HG02798 (cell line): ENCODE data around the gene GNPAT.

ENCODE experiments used
- ATAC-seq: cut with Tn5 transposase; IDR thresholded peaks from one replicate; pipeline ENCODE4 v1.9.1; 2021; ENCODE audit warnings: mild to moderate bottlenecking; ENCODE audit not compliant: unreplicated experiment, poor library complexity

Gene GNPAT

DNA sequence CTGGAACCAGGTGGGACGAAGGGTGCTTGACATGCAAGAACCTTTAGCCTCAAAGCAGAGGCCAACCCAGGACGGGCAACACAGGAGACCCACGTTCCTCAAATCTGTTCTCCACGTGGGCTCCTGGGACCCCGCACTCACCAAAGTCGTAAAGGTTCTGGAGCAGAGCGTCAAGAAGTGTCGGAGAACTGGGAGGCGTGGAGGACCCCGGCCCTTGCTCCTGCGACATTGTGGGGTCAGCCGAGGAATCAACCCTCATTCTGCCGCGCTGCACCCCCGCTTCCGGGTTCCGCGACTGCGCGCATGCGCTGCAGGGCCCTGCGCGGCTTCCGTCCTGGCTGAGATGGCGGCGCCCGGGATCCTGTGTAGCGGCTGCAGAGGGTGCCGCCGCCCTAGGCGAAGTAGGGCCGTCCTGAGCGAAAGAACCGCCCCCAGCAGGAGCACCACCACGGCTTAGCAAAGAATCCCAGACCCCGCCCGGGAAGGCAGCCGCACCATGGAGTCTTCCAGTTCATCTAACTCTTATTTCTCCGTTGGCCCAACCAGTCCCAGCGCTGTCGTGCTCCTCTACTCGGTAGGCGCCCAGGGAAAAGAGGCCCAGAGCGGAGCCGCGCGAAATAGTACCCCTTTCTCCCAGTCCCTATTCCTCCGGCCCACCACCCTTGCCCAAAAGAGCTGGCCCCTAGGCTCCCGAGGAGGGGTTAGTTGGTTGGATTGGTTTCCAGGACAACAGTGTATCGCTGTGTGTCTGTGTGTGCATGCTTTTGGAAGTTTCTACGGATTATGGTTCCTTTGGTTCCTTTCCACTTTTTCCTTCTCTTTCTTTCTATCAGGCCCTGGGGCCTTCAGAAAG is at the start of gene GNPAT:
GNPAT (plus strand) TSS at position 330 of the 853 bp plus-strand sequence; CDS start at position 497, 167 bp downstream.
- peak; percentile 97 for ATAC-seq

DNA sequence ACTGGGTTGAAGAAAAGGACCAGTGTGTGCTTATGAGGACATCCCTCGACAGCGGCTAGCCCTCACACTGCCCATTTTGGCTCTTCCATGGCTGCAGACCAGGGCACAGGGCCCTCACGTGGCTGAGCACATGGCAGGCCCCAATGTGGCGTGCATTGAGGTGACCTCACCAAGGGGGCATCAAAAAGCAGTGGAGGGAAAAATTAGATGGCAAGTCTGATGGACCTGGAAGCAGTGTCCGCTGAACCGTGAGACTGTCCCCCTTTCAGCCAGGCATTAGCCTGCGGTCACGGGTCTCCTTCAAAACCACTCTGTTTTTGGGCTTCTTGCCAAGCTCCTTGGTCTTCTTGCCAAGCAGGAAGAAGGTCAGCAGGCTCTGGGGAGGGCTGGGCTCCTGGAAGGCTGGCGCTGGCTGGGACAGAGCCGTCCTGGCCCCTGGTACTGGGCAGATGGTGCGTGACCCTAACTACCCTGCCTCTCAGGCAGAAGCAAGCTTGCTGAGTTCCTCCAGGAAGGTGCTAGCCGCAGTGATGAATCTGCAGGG is 48.3 kb upstream of the GNPAT start:
- no peak for ATAC-seq

GRCh38 chr1:231193710-231194340 is 47.2 kb upstream of the GNPAT start:
- ATAC-seq, result no peak

DNA sequence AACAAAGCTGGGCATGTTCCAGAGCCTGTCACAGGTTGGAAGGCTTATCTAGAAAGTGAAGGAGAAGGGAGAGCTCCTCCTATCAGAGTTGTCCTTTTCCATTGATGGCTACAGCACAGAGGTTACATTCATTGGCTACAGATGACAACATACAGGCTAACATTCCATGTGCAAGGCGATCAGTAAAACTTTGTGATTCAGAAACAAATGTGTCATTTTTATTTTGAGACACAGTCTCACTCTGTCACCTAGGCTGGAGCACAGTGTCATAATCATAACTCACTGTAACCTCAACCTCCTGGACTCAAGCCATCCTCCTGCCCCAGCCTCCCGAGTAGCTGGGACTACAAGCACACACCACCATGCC is 46.6 kb upstream of the GNPAT start:
- no peak for ATAC-seq

DNA sequence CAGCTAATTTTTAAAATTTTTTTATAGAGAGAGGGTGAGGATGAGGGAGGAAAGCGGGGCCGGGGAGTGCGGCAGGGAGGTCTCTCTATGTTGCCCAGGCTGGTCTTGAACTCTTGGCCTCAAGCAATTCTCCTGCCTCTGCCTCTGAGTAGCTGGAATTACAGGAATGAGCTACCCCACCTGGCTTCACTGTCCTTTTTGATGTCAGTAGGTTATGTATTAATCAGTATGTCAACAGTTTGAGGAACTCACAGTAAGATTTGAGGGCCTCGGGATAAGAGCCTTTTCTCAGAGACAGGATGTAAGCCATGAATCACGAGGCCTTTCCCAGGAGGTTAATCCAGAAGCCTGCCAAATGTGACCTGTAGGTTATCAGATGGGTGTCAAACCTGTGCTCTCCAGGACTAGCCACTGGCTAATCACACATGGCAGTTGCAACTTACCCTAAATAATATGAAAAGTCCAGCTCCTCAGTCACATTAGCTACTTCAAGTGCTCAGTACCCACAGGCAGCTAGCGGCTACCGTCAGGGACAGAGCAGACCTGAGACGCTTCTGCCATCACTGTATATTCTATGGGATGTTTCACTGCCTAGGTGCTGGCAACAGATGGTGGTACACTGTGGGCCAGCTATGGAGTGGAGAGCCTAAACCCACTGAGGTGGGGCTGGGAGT is 46.0 kb upstream of the GNPAT start:
- no peak for ATAC-seq

GRCh38 chr1:231196307-231196706 is 44.7 kb upstream of the GNPAT start:
- ATAC-seq, result no peak

GRCh38 chr1:231196728-231197127 is 44.3 kb upstream of the GNPAT start:
- ATAC-seq, result no peak

- no peak for ATAC-seq
These were observed 41.1 kb upstream of the GNPAT start for GRCh38 chr1:231199868-231200267.

GRCh38 chr1:231200388-231201031 is 40.5 kb upstream of the GNPAT start:
- no peak for ATAC-seq

GRCh38 chr1:231201375-231201978 is 39.5 kb upstream of the GNPAT start:
- ATAC-seq, result no peak

- no peak for ATAC-seq
These were observed 38.9 kb upstream of the GNPAT start for GRCh38 chr1:231201979-231202633.

- no peak for ATAC-seq
These were observed 37.6 kb upstream of the GNPAT start for GRCh38 chr1:231203259-231204057.

DNA sequence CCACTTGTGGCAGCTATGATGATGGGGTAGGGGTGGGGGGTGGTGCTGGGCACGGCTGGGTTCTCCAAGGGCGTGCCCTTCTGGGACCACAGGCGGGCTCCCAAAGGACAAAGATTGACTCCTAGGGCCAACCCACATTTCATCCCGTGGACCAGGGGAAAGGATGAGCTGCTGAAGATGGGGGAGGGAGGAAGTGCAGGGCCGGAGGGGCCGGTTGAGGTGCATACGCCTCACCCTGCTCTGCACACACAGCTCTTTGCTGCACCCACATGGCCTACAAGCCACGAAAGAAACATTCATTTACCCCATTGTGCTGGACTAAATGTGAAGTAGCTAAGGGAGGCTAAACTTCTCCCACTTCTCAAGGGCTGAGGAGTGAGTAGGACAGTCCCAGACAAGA is 34.2 kb upstream of the GNPAT start:
- ATAC-seq, result no peak

DNA sequence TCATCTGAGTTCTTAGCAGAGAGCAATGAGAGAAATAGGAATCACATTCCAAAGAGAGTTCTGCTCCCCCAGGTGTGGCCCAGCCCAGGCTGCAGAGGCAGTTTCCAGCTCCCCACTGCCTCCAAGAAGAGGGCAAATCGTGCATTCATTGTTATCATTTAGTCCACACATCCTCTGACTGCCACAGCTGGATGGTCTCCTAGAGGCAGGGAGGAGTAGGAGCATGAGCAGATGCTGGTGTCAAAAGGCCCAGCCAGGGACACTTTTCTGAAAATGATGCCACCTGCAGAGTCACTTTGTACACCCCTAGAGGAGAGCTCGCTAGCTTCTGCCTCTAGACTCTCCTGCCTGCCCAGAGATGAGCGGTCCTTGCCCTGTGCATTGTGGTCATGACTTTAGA is 33.6 kb upstream of the GNPAT start:
- ATAC-seq, result no peak

- ATAC-seq, result no peak
These were observed 32.0 kb upstream of the GNPAT start for GRCh38 chr1:231208980-231209379.

DNA sequence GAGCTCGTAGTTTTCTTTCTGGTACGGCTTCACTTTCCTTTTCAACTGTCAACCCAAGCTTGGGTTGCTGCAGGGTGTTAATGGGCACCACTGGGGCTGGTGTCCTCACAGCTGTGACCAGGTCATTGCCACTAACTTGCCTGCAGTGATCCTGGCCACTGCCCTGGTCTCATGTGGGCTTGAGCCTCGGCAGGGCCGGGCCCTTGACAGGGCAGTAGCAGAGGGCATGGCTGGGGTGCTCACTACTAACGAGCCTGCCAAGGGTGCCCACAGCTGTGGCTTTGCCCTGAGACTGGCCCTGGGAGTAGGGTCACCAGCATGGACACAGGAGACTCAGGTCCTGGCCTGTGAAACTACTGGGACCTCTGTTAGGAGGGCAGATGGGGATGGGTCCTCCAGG is 31.5 kb upstream of the GNPAT start:
- ATAC-seq, result no peak

DNA sequence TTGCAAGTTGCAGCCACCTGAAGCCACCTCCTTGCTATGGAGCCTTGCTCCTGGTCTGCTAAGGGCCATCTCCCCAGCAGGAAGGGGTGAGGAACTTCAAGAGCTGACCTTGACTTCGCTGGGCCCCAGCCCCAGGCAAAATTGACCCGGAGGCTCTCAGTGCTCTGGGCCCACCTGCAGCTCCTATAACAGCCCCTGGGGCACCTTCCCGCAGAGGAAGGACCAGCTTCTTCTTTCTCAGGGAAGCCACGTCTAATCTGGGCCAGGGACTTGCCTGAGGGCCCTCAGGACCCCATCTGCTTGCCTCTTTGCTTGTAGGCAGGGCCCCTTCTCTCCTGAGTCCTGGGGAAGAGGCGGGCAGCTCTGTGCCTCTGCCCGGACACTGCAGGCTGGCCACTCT is 30.9 kb upstream of the GNPAT start:
- no peak for ATAC-seq

DNA sequence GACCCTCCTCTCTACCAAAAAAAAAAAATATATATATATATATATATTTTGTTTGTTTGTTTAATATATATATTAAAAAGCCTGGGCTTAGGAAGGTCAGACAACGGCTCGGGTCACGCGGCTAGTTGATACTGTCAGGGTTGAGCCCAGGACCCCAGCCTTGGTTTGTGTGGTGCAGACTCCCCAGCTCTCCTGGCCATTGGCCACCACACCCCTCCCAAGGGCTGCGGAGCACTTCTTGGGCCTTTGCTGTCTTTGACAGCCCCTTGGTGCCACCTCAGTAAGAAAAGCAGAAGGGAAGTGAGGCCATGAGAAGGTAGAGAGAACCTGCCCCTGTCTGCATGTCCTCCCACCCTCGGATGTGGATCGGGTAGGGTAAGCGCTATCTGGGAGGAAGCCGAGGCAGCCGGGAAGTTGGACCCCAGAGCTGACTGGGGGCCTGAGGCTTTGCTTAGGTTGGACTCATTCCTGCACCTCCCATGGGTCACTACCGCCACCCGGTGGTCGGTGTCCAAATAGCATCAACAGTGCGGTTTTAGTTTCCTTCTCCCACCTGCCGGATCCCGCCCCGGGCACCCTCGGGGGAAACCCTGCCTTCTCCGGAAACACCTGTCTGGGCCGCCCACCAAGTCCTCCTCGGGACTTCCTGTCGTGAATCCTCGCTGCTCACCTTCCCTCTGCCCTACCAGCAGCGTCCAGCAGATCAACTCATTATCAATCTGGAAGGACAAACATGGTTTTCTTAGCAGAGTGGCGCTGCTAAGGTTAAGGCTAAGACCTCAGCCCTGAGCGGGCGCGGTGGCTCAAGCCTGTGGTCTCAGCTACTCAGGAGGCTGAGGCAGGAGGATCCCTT is 29.8 kb upstream of the GNPAT start:
- ATAC-seq, result peak; percentile 90
